CD4-positive, alpha-beta T cell treated with Interleukin-6 for 4 hours (primary cell): ENCODE results near the gene ITGB3BP.
A peak's percentile ranks its signal among the peaks of the same experiment; 100 is the strongest.
"Not testable (repeated sequence)": the region's sequence is repeated elsewhere in the genome, so short reads cannot be mapped to it uniquely, and the experiment has no call there.

Experiments used
- DNase-seq: peaks from one replicate; pipeline ENCODE4 v3.0.0-alpha.2; 2020; ENCODE audit warnings: mixed read lengths

The ITGB3BP gene

GRCh38 chr1:63522891-63523728 is at the start of gene ITGB3BP, which contains the start of gene EFCAB7:
TSS of gene ITGB3BP (minus strand) at chr1:63523225. CDS start at chr1:63523133, 92 bp downstream.
TSS of gene EFCAB7 (plus strand) at chr1:63523525. CDS start at chr1:63525573, 2,048 bp downstream.
- DNase-seq = peak; percentile 80

GRCh38 chr1:63572686-63573085 is 49.7 kb upstream of the ITGB3BP start:
- not testable (repeated sequence) for DNase-seq

- DNase-seq = no peak
Measured at GRCh38 chr1:63569640-63570316, 46.8 kb upstream of the ITGB3BP start.

- DNase-seq = no peak
Measured at GRCh38 chr1:63569068-63569467, 46.0 kb upstream of the ITGB3BP start.

- no peak for DNase-seq
Measured at GRCh38 chr1:63563745-63564144, 40.7 kb upstream of the ITGB3BP start.

- DNase-seq = no peak
Measured at GRCh38 chr1:63559357-63559756, 36.3 kb upstream of the ITGB3BP start.

- DNase-seq = peak; percentile 21
Measured at GRCh38 chr1:63557365-63557987, 34.5 kb upstream of the ITGB3BP start.

- no peak for DNase-seq
Measured at GRCh38 chr1:63555480-63555879, 32.5 kb upstream of the ITGB3BP start.

- no peak for DNase-seq
Measured at GRCh38 chr1:63548877-63549276, 25.9 kb upstream of the ITGB3BP start.

GRCh38 chr1:63548303-63548702 is 25.3 kb upstream of the ITGB3BP start:
- no peak for DNase-seq

- no peak for DNase-seq
Measured at GRCh38 chr1:63547621-63548294, 24.7 kb upstream of the ITGB3BP start.

GRCh38 chr1:63545780-63546179 is 22.8 kb upstream of the ITGB3BP start:
- DNase-seq = no peak

GRCh38 chr1:63537940-63538339 is 14.9 kb upstream of the ITGB3BP start:
- DNase-seq = no peak

- no peak for DNase-seq
Measured at GRCh38 chr1:63537006-63537405, 14.0 kb upstream of the ITGB3BP start.

GRCh38 chr1:63534406-63534805 is 11.4 kb upstream of the ITGB3BP start:
- no peak for DNase-seq

GRCh38 chr1:63533931-63534330 is 10.9 kb upstream of the ITGB3BP start:
- DNase-seq = no peak

GRCh38 chr1:63532727-63533126 is 9.7 kb upstream of the ITGB3BP start:
- no peak for DNase-seq

GRCh38 chr1:63524201-63524600 is 1.2 kb upstream of the ITGB3BP start:
- DNase-seq = no peak

- no peak for DNase-seq
Measured at GRCh38 chr1:63523738-63524137, 713 bp upstream of the ITGB3BP start.

- DNase-seq = no peak
Measured at GRCh38 chr1:63516629-63517028, 6.4 kb downstream of the ITGB3BP start.

GRCh38 chr1:63512584-63512983 is 10.4 kb downstream of the ITGB3BP start:
- DNase-seq = no peak

GRCh38 chr1:63509718-63510117 is 13.3 kb downstream of the ITGB3BP start:
- DNase-seq = no peak

- no peak for DNase-seq
Measured at GRCh38 chr1:63506782-63507181, 16.2 kb downstream of the ITGB3BP start.
